OCI-LY7 (cell line): Measurements from ENCODE around the gene DRD4.

ENCODE experiments used
- EZH2phosphoT487 ChIP-seq: fragments of 200-600 bp; sonication (generic); IDR thresholded peaks from 2 replicates; pipeline ENCODE4 v1.6.1; 2018; ENCODE audit warnings: low read depth, borderline replicate concordance, mild to moderate bottlenecking, mixed run types, antibody characterized with exemption, low read length, moderate library complexity, mixed read lengths
- TF ChIP-seq, protein P1 (sequence below): fragments of 200-600 bp; sonication (generic); conservative IDR thresholded peaks from 2 replicates; pipeline ENCODE4 v1.5.1; 2014; ENCODE audit warnings: mild to moderate bottlenecking, antibody characterized with exemption, low read length, moderate library complexity, mixed read lengths

DNA sequence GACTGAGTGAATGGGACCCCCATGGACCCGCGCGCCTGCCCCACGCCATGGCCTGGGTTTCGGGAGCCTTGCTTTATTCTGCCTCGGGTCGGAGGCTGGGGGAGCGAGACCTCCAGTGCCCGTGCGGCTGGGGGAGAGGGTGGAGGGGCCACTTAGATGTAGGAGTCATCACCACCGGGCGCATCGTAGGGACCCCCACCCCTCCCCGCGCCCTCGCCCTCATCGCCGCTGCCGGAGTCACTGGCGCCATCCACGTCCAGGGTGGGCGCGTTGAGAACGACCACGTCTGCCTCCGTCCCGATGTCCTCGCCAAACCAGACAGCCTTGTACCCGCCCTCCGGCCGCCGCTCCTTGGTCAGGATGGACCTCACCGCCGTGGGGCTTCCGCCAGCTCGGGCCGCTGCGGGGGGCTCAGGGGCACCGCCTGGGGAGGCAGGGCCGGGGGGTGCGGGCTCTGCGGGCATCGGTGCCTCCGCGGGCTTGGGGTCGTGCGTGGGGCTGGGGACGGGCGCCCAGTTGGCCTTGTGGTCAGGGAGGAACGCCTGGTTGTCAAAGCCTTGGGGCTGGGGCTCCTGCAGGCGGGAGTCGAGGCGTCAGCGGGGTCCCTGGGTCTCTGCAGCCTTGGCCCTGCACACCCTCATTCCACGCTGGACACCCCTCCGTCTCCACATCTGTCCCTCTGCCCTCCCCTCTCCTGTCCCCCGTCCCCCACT is 19.7 kb upstream of the DRD4 start:
- TF ChIP-seq, protein P1, sequence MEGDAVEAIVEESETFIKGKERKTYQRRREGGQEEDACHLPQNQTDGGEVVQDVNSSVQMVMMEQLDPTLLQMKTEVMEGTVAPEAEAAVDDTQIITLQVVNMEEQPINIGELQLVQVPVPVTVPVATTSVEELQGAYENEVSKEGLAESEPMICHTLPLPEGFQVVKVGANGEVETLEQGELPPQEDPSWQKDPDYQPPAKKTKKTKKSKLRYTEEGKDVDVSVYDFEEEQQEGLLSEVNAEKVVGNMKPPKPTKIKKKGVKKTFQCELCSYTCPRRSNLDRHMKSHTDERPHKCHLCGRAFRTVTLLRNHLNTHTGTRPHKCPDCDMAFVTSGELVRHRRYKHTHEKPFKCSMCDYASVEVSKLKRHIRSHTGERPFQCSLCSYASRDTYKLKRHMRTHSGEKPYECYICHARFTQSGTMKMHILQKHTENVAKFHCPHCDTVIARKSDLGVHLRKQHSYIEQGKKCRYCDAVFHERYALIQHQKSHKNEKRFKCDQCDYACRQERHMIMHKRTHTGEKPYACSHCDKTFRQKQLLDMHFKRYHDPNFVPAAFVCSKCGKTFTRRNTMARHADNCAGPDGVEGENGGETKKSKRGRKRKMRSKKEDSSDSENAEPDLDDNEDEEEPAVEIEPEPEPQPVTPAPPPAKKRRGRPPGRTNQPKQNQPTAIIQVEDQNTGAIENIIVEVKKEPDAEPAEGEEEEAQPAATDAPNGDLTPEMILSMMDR = no peak
- no peak for TF ChIP-seq EZH2phosphoT487
